ENCODE results near the gene ORC6.
A peak's percentile ranks its signal among the peaks of the same experiment; 100 is the strongest.

Gene ORC6

GRCh38 chr16:46701615-46702014 lies 12.2 kb downstream of the ORC6 start:
- no peak for DNase-seq

GRCh38 chr16:46702030-46702429 lies 12.6 kb downstream of the ORC6 start:
- DNase-seq: no peak

GRCh38 chr16:46706642-46707041 lies 17.2 kb downstream of the ORC6 start:
- no peak for DNase-seq

GRCh38 chr16:46709469-46710005 lies 20.1 kb downstream of the ORC6 start:
- DNase-seq: no peak

GRCh38 chr16:46711106-46712058 lies 21.9 kb downstream of the ORC6 start:
- no peak for DNase-seq

GRCh38 chr16:46712911-46713310 lies 23.5 kb downstream of the ORC6 start:
- DNase-seq: no peak

GRCh38 chr16:46713634-46714033 lies 24.2 kb downstream of the ORC6 start:
- DNase-seq: no peak

- DNase-seq: no peak
Observed at GRCh38 chr16:46714797-46715591, 25.5 kb downstream of the ORC6 start.

- no peak for DNase-seq
Observed at GRCh38 chr16:46715769-46716305, 26.4 kb downstream of the ORC6 start.

GRCh38 chr16:46717692-46718091 lies 28.2 kb downstream of the ORC6 start:
- peak; percentile 17 to 82 for DNase-seq

GRCh38 chr16:46718214-46718613 lies 28.8 kb downstream of the ORC6 start:
- no peak for DNase-seq

- DNase-seq: no peak
Observed at GRCh38 chr16:46719528-46719927, 30.1 kb downstream of the ORC6 start.

GRCh38 chr16:46720619-46721018 lies 31.2 kb downstream of the ORC6 start:
- no peak for DNase-seq

GRCh38 chr16:46721885-46722284 lies 32.4 kb downstream of the ORC6 start:
- DNase-seq: no peak

- DNase-seq: no peak
Observed at GRCh38 chr16:46727184-46727583, 37.7 kb downstream of the ORC6 start.

- DNase-seq: no peak
Observed at GRCh38 chr16:46727630-46728029, 38.2 kb downstream of the ORC6 start.

- DNase-seq: no peak
Observed at GRCh38 chr16:46728806-46729205, 39.3 kb downstream of the ORC6 start.

- no peak for DNase-seq
Observed at GRCh38 chr16:46729326-46729995, 40.0 kb downstream of the ORC6 start.

- no peak for DNase-seq
Observed at GRCh38 chr16:46730126-46730525, 40.7 kb downstream of the ORC6 start.

- no peak for DNase-seq
Observed at GRCh38 chr16:46730801-46731690, 41.6 kb downstream of the ORC6 start.

GRCh38 chr16:46731691-46732555 lies 42.5 kb downstream of the ORC6 start:
- DNase-seq: no peak

Data from cerebellar nuclear complex (tissue), 1 donor.